Astrocyte of the cerebellum (primary cell): ENCODE results near the gene VPS45.

ENCODE experiments used
- DNase-seq: peaks from one replicate; pipeline ENCODE4 v3.0.0-alpha.2; 2011; ENCODE audit warnings: low read depth
- H3K4me3 ChIP-seq: 2 replicates; pipeline ENCODE4 v1.5.1; 2011; ENCODE audit warnings: mild to moderate bottlenecking, low read depth, low read length, moderate library complexity
- in situ Hi-C: cut with HindIII; loops from 2 replicates; pipeline ENCODE4 v1.10.0; 2017; ENCODE audit warnings: low sequenced_read_pairs
- TF ChIP-seq, protein P1 (sequence below): IDR thresholded peaks from 2 replicates; pipeline ENCODE4 v1.5.1; 2012; ENCODE audit warnings: low read length, low read depth, moderate library complexity, mild to moderate bottlenecking; ENCODE audit errors: missing control alignments

VPS45 gene

DNA sequence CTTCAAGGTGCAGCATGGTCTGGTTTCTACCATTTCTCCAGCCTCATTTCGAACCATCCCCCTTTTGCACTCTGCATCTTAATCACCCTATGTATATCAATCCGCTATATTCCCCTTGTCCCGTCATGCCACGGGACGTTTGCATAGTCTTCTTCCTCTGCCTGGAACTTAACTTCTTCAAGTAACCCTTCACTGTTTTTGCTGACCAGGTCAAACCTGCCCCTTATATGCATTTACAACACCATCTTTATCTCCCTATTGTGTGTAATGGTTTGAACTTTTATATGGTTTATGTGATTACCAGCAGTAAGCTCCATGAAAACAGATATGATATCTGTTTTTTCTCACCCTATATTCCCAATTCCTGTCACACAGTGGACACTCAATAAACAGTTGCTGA, 2.3 kb downstream of the VPS45 start:
- no peak for DNase-seq
- TF ChIP-seq, protein P1, sequence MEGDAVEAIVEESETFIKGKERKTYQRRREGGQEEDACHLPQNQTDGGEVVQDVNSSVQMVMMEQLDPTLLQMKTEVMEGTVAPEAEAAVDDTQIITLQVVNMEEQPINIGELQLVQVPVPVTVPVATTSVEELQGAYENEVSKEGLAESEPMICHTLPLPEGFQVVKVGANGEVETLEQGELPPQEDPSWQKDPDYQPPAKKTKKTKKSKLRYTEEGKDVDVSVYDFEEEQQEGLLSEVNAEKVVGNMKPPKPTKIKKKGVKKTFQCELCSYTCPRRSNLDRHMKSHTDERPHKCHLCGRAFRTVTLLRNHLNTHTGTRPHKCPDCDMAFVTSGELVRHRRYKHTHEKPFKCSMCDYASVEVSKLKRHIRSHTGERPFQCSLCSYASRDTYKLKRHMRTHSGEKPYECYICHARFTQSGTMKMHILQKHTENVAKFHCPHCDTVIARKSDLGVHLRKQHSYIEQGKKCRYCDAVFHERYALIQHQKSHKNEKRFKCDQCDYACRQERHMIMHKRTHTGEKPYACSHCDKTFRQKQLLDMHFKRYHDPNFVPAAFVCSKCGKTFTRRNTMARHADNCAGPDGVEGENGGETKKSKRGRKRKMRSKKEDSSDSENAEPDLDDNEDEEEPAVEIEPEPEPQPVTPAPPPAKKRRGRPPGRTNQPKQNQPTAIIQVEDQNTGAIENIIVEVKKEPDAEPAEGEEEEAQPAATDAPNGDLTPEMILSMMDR, result no peak
- H3K4me3 ChIP-seq, result no peak overlapping the region
- in situ Hi-C loops, result no loop called here

DNA sequence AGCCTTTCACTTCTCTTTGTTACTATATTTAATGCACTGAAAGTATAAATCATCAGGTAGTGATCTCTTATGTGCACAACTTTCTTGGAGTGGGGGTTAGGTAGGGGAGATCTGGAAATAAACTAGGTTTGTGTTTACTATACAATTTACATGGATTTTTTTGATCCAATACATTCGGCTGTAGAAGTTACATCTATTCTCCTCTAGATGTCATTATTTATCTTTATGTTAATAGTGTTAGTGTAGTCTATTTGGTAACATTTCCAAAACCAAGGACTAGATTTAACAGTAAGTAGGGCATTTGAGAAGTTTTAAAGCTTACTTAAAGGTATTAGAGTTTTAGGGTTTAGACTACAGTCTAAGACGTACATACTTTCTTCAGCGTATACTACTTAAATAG, 5.4 kb downstream of the VPS45 start:
- peak; percentile 22 for DNase-seq
- TF ChIP-seq, protein P1, result no peak
- in situ Hi-C loops, result no loop called here
- no peak overlapping the region for H3K4me3 ChIP-seq

DNA sequence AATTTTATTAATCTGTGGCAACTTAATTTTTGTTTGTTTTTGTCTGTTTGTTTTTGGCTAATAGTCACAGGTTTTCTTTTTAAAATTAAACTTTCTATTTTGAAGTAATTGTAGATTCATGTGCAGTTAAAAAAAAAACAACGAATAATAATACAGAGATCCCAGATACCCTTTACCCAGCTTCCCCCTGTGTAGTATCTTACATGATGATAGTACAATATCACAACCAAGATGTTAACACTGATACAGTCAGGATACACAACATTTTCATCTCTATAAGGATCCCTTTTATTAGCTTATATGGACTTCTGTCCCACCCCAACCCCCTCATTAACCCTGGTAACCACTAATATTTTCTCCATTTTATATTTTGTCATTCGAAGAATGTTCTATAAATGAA, 5.9 kb downstream of the VPS45 start:
- no peak for DNase-seq
- TF ChIP-seq, protein P1, result no peak
- in situ Hi-C loops, result no loop called here
- H3K4me3 ChIP-seq, result no peak overlapping the region

DNA sequence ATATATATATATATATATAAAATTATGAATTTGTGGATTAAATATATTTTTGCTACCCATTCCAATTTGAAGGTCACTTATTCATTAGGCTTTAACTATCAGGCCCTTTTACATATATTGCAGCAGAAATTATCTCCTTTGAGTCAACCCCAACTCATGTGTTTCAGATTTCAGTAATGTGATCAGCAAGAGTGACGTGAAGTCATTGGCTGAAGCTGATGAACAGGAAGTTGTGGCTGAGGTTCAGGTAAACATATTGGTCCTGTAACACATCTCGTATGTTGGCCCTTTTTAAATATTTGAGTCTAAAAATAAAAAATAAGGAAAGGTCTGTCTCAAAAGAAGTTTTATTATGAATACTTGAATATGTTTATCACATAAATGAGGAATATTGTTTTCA, 8.5 kb downstream of the VPS45 start:
- no peak for DNase-seq
- no peak overlapping the region for H3K4me3 ChIP-seq
- in situ Hi-C loops, result no loop called here
- TF ChIP-seq, protein P1, result no peak

DNA sequence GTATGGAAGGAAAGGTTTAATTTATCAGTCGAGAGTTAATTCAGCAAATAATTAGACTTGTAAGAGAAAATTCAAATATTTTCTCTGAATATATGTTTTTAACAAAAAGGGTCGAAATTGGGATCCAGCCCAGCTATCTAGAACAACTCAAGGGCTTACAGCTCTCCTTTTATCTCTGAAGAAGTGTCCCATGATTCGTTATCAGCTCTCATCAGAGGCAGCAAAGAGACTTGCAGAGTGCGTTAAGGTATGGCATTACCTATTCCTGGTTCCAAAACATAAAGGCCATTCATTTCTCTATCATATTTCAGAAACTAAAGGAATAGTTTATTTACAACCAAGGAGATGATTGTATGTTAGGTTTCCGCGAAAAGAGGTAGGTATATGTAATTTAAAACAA, 9.4 kb downstream of the VPS45 start:
- in situ Hi-C loops, result no loop called here
- TF ChIP-seq, protein P1, result no peak
- no peak for DNase-seq
- no peak overlapping the region for H3K4me3 ChIP-seq

DNA sequence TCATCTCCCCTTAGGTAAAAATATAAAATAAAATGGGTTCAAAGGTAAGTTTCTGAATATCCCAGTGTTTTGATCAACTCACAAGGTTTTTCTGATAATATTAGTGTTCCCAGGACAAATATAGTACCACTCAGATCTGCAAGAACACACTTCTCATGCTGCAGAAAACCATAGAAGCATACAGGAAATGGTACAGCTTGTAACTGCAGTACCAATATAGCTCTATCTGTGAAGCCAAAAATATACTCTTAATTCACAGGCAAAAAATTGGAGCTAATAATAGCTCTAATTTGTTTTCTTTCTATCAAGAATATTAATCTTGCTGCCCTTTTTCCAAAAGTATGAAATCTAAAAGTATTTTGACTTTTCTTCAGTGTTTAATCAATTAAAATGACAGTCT, 13.2 kb downstream of the VPS45 start:
- H3K4me3 ChIP-seq, result no peak overlapping the region
- TF ChIP-seq, protein P1, result no peak
- in situ Hi-C loops, result loop anchor here (5.0 kb wide), 2 partner anchors 42 to 77 kb away; no protein-coding TSS in a partner anchor
- no peak for DNase-seq

DNA sequence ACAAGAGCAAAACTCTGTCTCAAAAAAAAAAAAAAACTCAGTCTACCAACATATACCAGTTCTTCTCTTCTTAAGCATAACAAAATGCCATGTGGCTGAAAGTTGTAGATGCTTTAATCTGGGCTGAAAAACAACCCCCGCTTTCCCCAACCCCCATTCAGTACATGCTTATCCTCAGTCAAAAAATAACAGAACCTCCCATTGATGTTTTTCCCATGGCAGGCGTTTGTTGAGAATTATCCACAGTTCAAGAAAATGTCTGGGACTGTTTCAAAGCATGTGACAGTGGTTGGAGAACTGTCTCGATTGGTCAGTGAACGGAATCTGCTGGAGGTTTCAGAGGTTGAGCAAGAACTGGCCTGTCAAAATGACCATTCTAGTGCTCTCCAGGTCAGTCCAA, 14.9 kb downstream of the VPS45 start:
- TF ChIP-seq, protein P1, result no peak
- H3K4me3 ChIP-seq, result no peak overlapping the region
- no peak for DNase-seq
- in situ Hi-C loops, result loop anchor here (5.0 kb wide), 2 partner anchors 40 to 75 kb away; no protein-coding TSS in a partner anchor
